T-cell (primary cell): Measurements from ENCODE around the gene DCST1. TPM values are rescaled to one million over a fixed set of nuclear protein-coding genes. Genes with fewer than 3 reads are reported as not detected.

Source experiments
- ATAC-seq, 4 experiments: fragments of 200-7000 bp in 3 of 4; fragments of 150-1000 bp in 1 of 4; cut with Tn5 transposase; replicated peaks in 1 of 4; 1 replicate in 3 of 4; 2 replicates in 1 of 4; pipeline ENCODE4 v1.10.0; 2021; ENCODE audit warnings: moderate library complexity in 3 of 4, mild to moderate bottlenecking in 2 of 4, moderate number of reproducible peaks in 1 of 4
- CTCF ChIA-PET, 2 donors: fragments of 300-600 bp; sonication (Branson Sonifier 250); formaldehyde crosslinking; loops; one replicate each; lab custom pipeline; 2022; ENCODE audit warnings: antibody characterized with exemption in 2 of 2; lab: Charles Lee
- POLR2A ChIA-PET, 2 donors: fragments of 300-600 bp; sonication (Branson Sonifier 250); formaldehyde crosslinking; loops; one replicate each; lab custom pipeline; 2022; ENCODE audit warnings: antibody characterized with exemption in 2 of 2; lab: Charles Lee
- DNase-seq, 35 experiments: peaks; one replicate each; pipeline versions ENCODE4 v3.0.0 to v3.0.0-alpha.2; 2013 to 2023
- H3K27ac ChIP-seq: one replicate; pipeline ENCODE4 v1.5.1; 2013; ENCODE audit warnings: low read length
- H3K27me3 ChIP-seq, 2 experiments: replicated peaks in 1 of 2; 1 replicate in 1 of 2; 2 replicates in 1 of 2; pipeline versions ENCODE4 v1.6.1 to v1.7.0; 2013; ENCODE audit warnings: low read length in 1 of 2, mixed read lengths in 1 of 2; ENCODE audit not compliant: control insufficient read depth in 2 of 2, insufficient read depth in 2 of 2; ENCODE audit errors: extremely low read depth in 1 of 2
- H3K36me3 ChIP-seq, 2 donors: 1 replicate in 1 of 2; 2 replicates in 1 of 2; pipeline versions ENCODE4 v1.6.1 to v1.7.0; 2013; ENCODE audit warnings: low read length in 1 of 2; ENCODE audit not compliant: control insufficient read depth in 2 of 2, insufficient read depth in 1 of 2; ENCODE audit errors: extremely low read depth in 1 of 2
- H3K4me1 ChIP-seq, 2 experiments: 1 replicate in 1 of 2; 2 replicates in 1 of 2; pipeline versions ENCODE4 v1.6.1 to v1.7.0; 2013; ENCODE audit warnings: low read length in 2 of 2, mixed read lengths in 1 of 2; ENCODE audit not compliant: insufficient read depth in 2 of 2, control insufficient read depth in 1 of 2; ENCODE audit errors: extremely low read depth in 1 of 2
- H3K4me3 ChIP-seq, 2 donors: 1 replicate in 1 of 2; 2 replicates in 1 of 2; pipeline versions ENCODE4 v1.5.1 to v1.7.0; 2013; ENCODE audit warnings: mild to moderate bottlenecking in 2 of 2, low read length in 1 of 2, moderate library complexity in 1 of 2; ENCODE audit not compliant: control insufficient read depth in 1 of 2; ENCODE audit errors: extremely low read depth in 1 of 2
- H3K9me3 ChIP-seq: 2 replicates; pipeline ENCODE4 v1.7.0; 2013
- H3K27ac Mint-ChIP-seq, 2 donors: one replicate each; pipeline ENCODE4 v1.8.0; 2020 to 2021; ENCODE audit warnings: mild to moderate bottlenecking in 2 of 2, mixed read lengths in 2 of 2
- H3K27me3 Mint-ChIP-seq, 2 donors: one replicate each; pipeline ENCODE4 v1.8.0; 2021 to 2022; ENCODE audit warnings: mixed read lengths in 2 of 2
- H3K36me3 Mint-ChIP-seq: one replicate; pipeline ENCODE4 v1.8.0; 2021; ENCODE audit warnings: mixed read lengths
- H3K4me1 Mint-ChIP-seq, 3 donors: one replicate each; pipeline ENCODE4 v1.8.0; 2020 to 2022; ENCODE audit warnings: mixed read lengths in 3 of 3, mild to moderate bottlenecking in 1 of 3
- H3K4me3 Mint-ChIP-seq, 3 donors: one replicate each; pipeline ENCODE4 v1.8.0; 2020 to 2022; ENCODE audit warnings: mild to moderate bottlenecking in 3 of 3, mixed read lengths in 3 of 3, moderate library complexity in 3 of 3
- H3K9me3 Mint-ChIP-seq, 3 donors: one replicate each; pipeline ENCODE4 v1.8.0; 2020 to 2022; ENCODE audit warnings: mixed read lengths in 3 of 3
- WGBS: methylation state at CpG from one replicate; pipeline ENCODE4 v1.1.5; 2013; ENCODE audit warnings: missing lambda C conversion rate; ENCODE audit not compliant: insufficient coverage; 5-methylcytosine and 5-hydroxymethylcytosine counted together
- total RNA-seq, 35 experiments: library from RNA in 6 of 35; stranded (reverse) in 6 of 35; fragments of 120-200 nt in 1 of 35; gene quantifications; one replicate each; pipeline versions ENCODE4 v1.2.1 to v1.2.4 and lab custom pipeline; 2013 to 2026

DCST1 gene
- total RNA-seq, 5 donors from 2014 or later (not counting 1 experiment from before 2014, with no cell fraction given), result 0.30 to 0.58 (median 0.54) TPM; not detected in 2

DNA sequence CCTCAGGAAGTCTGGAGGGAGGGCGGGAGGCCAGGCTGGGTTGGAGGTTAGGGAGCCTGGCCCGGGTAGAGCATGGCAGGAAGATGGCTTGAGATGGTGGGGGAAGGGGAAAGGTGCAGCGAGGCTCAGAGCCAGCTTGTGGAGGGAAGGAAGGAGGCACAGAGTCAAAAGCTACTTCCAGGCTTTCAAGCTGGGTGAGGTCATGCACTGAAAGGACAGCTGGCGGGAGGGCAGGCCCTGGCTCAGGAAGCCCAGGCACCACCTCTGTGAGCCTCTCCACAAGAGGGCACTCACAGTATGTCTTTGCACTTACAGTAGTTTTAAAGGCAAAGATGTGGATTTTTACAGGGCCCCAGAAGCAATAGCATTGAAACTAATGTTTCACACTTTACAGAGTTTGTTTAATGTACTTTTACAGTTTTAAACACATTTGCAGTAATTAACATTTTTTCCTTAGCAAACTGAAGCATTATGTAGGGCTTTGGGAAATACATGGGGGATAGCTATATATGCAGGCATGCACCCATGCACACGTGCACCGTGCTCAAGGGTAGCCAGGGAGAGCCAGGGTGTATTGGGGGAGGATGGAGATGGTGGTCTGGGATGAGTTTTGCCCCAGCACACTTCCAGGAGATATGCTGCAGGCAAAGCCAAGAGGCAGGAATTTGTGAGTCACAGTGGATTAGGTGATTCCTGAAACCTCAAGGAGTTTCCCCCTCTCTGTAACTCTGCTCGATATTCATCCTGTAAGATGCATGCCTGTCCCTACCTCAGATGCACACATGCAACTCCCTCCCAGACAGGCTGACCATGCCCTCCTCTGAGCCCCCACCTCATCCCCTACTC is 11.4 kb downstream of the DCST1 start:
- DNase-seq (peak in 29 of 35 experiments; percentile 27 to 78 (median 45)), ATAC-seq (peak; percentile 87 to 95 (median 90))
- ChIA-PET POLR2A (interaction anchor here in 1 of 2 donors (0.6 kb wide), 1 partner anchor 73 kb away, joined by 3 read pairs; no protein-coding TSS in a partner anchor), CTCF (interaction anchor here (0.6 to 2.3 kb wide), 10 partner anchors 8 to 175 kb away, joined by 3 to 9 read pairs (median 6); no protein-coding TSS in a partner anchor)
- H3K27me3 Mint-ChIP-seq, result peaks cover 0 to 1% of the 10 kb centered on the region in 2 donors
- H3K4me1 ChIP-seq, result peaks cover 0 to 3% of the 10 kb centered on the region in 2 experiments
- H3K27ac ChIP-seq, result no peak overlapping the region
- H3K27me3 ChIP-seq, result peaks cover 0 to 20% of the 10 kb centered on the region in 2 experiments
- peaks cover 6 to 16% (median 12%) of the 10 kb centered on the region in 3 donors for H3K4me1 Mint-ChIP-seq
- no peak overlapping the region for H3K4me3 Mint-ChIP-seq
- H3K36me3 Mint-ChIP-seq, result no peaks in the 10 kb centered on the region
- no peak overlapping the region for H3K27ac Mint-ChIP-seq
- H3K36me3 ChIP-seq, result no peaks in the 10 kb centered on the region
- no peaks in the 10 kb centered on the region for H3K9me3 ChIP-seq
- no peaks in the 10 kb centered on the region for H3K9me3 Mint-ChIP-seq
- WGBS, result 64% methylated on average over 5 of the region's 7 CpGs
- no peak overlapping the region for H3K4me3 ChIP-seq

- no peak overlapping the region for H3K27ac ChIP-seq
- H3K9me3 ChIP-seq, result no peaks in the 10 kb centered on the region
- Mint-ChIP-seq H3K36me3 (no peaks in the 10 kb centered on the region), H3K27me3 (peaks cover 0 to 1% of the 10 kb centered on the region in 2 donors), H3K9me3 (no peaks in the 10 kb centered on the region), H3K4me3 (peak overlapping the region in 1 of 3 donors; percentile 11), H3K4me1 (peaks cover 20 to 37% (median 32%) of the 10 kb centered on the region in 3 donors), H3K27ac (no peak overlapping the region)
- WGBS, result 100% methylated on average over 3 of the region's 8 CpGs
- DNase-seq, result no peak
- no peak overlapping the region for H3K4me3 ChIP-seq
- no peaks in the 10 kb centered on the region for H3K36me3 ChIP-seq
- ChIA-PET POLR2A (interaction anchor here in 1 of 2 donors (0.6 kb wide), 1 partner anchor 50 kb away, joined by 10 read pairs; no protein-coding TSS in a partner anchor), CTCF (interaction anchor here in 1 of 2 donors (0.7 to 1.8 kb wide), 2 partner anchors 11 to 22 kb away, joined by 6 read pairs; no protein-coding TSS in a partner anchor)
- no peak for ATAC-seq
- peaks cover 0 to 16% of the 10 kb centered on the region in 2 experiments for H3K27me3 ChIP-seq
- H3K4me1 ChIP-seq, result peaks cover 4 to 32% of the 10 kb centered on the region in 2 experiments
Observed at GRCh38 chr1:155048449-155049334, 15.1 kb downstream of the DCST1 start.

GRCh38 chr1:155049651-155050559 is 16.3 kb downstream of the DCST1 start:
- no peaks in the 10 kb centered on the region for H3K27me3 Mint-ChIP-seq
- H3K4me1 Mint-ChIP-seq, result peaks cover 17 to 32% (median 24%) of the 10 kb centered on the region in 3 donors
- Histone ChIP-seq H3K4me3 (peak overlapping the region; percentile 81 to 84), H3K27ac (no peak overlapping the region), H3K9me3 (no peaks in the 10 kb centered on the region), H3K27me3 (peaks cover 0 to 6% of the 10 kb centered on the region in 2 experiments), H3K4me1 (peaks cover 4 to 32% of the 10 kb centered on the region in 2 experiments), H3K36me3 (no peaks in the 10 kb centered on the region)
- DNase-seq (no peak), ATAC-seq (no peak)
- no peaks in the 10 kb centered on the region for H3K36me3 Mint-ChIP-seq
- WGBS, result 31% methylated on average over 4 of the region's 10 CpGs
- ChIA-PET POLR2A (no interaction called here), CTCF (interaction anchor here (0.6 to 1.6 kb wide), 9 partner anchors 10 to 1153 kb away, joined by 3 to 6 read pairs (median 3); partner anchors contain the start of genes FLAD1 (in 1 of the 2) and KRTCAP2 (in 1 of the 2))
- peak overlapping the region; percentile 79 to 88 (median 85) for H3K4me3 Mint-ChIP-seq
- H3K9me3 Mint-ChIP-seq, result no peaks in the 10 kb centered on the region
- peak overlapping the region; percentile 39 to 74 for H3K27ac Mint-ChIP-seq

- ChIA-PET CTCF (interaction anchor here (0.6 to 1.6 kb wide), 16 partner anchors 9 to 1460 kb away, joined by 3 to 11 read pairs (median 4); partner anchors contain the start of genes FLAD1 (in 1 of the 2) and KRTCAP2 (in 1 of the 2)), POLR2A (interaction anchor here (0.6 kb wide), 3 partner anchors 127 to 491 kb away, joined by 3 to 5 read pairs (median 3); no protein-coding TSS in a partner anchor)
- H3K36me3 Mint-ChIP-seq, result no peaks in the 10 kb centered on the region
- peak within 1 kb of the TSS; percentile 81 to 84 for H3K4me3 ChIP-seq
- ATAC-seq, result peak; percentile 86 to 89 (median 88)
- H3K4me1 Mint-ChIP-seq, result peaks cover 14 to 26% (median 20%) of the 10 kb centered on the region in 3 donors
- peaks cover 0 to 6% of the 10 kb centered on the region in 2 experiments for H3K27me3 ChIP-seq
- H3K4me3 Mint-ChIP-seq, result peak within 1 kb of the TSS; percentile 79 to 88 (median 85)
- peak within 1 kb of the TSS; percentile 74 to 83 for H3K27ac Mint-ChIP-seq
- H3K27me3 Mint-ChIP-seq, result no peaks in the 10 kb centered on the region
- no peaks in the 10 kb centered on the region for H3K36me3 ChIP-seq
- no peaks in the 10 kb centered on the region for H3K9me3 Mint-ChIP-seq
- under 1% methylated on average over 91 of the region's 99 CpGs for WGBS
- peaks cover 4 to 32% of the 10 kb centered on the region in 2 experiments for H3K4me1 ChIP-seq
- H3K27ac ChIP-seq, result peak within 1 kb of the TSS; percentile 49
- no peaks in the 10 kb centered on the region for H3K9me3 ChIP-seq
- peak in 34 of 35 experiments; percentile 47 to 88 (median 70) for DNase-seq
Observed at GRCh38 chr1:155050560-155051341, 17.1 kb downstream of the DCST1 start, which contains the start of gene ADAM15. TSS of gene ADAM15 (plus strand) at chr1:155051316. CDS start at chr1:155051387, 71 bp downstream.
